Activated CD8-positive, alpha-beta memory T cell treated with anti-CD3 and anti-CD28 coated beads for 24 hours (primary cell): Measurements from ENCODE around the gene CAMK1D.
A peak's percentile ranks its signal among the peaks of the same experiment; 100 is the strongest.

Source experiments
- DNase-seq: peaks from one replicate; pipeline ENCODE4 v3.0.0-alpha.2; 2020

Gene CAMK1D

GRCh38 chr10:12774204-12774894, 425.0 kb downstream of the CAMK1D start:
- DNase-seq = no peak

GRCh38 chr10:12777840-12778585, 428.7 kb downstream of the CAMK1D start:
- no peak for DNase-seq

- no peak for DNase-seq
These were observed 431.6 kb downstream of the CAMK1D start for GRCh38 chr10:12780634-12781601.

- DNase-seq = no peak
These were observed 432.6 kb downstream of the CAMK1D start for GRCh38 chr10:12781976-12782375.

GRCh38 chr10:12782537-12782936, 433.2 kb downstream of the CAMK1D start:
- peak; percentile 70 for DNase-seq

- no peak for DNase-seq
These were observed 433.9 kb downstream of the CAMK1D start for GRCh38 chr10:12783293-12783692.

- no peak for DNase-seq
These were observed 435.3 kb downstream of the CAMK1D start for GRCh38 chr10:12784646-12785045.

GRCh38 chr10:12785415-12785831, 436.1 kb downstream of the CAMK1D start:
- DNase-seq = no peak

GRCh38 chr10:12787297-12787696, 437.9 kb downstream of the CAMK1D start:
- DNase-seq = no peak

- no peak for DNase-seq
These were observed 438.9 kb downstream of the CAMK1D start for GRCh38 chr10:12788277-12788676.

- DNase-seq = no peak
These were observed 440.9 kb downstream of the CAMK1D start for GRCh38 chr10:12790270-12790669.

- no peak for DNase-seq
These were observed 442.4 kb downstream of the CAMK1D start for GRCh38 chr10:12791728-12792127.

- DNase-seq = no peak
These were observed 443.7 kb downstream of the CAMK1D start for GRCh38 chr10:12792889-12793556.

GRCh38 chr10:12795315-12796110, 446.2 kb downstream of the CAMK1D start:
- DNase-seq = no peak

GRCh38 chr10:12796401-12797160, 447.2 kb downstream of the CAMK1D start:
- DNase-seq = no peak

- DNase-seq = no peak
These were observed 448.3 kb downstream of the CAMK1D start for GRCh38 chr10:12797471-12798262.

- no peak for DNase-seq
These were observed 449.8 kb downstream of the CAMK1D start for GRCh38 chr10:12799144-12799543.

- DNase-seq = no peak
These were observed 450.4 kb downstream of the CAMK1D start for GRCh38 chr10:12799714-12800113.

GRCh38 chr10:12800302-12800701, 451.0 kb downstream of the CAMK1D start:
- DNase-seq = no peak
